CD4-positive, alpha-beta T cell treated with Interleukin-4 for 4 hours (primary cell): ENCODE data around the gene WDR93.

Experiments used
- DNase-seq: peaks from one replicate; pipeline ENCODE4 v3.0.0-alpha.2; 2020

WDR93 gene

GRCh38 chr15:89749951-89750559 lies 59.4 kb downstream of the WDR93 start:
- no peak for DNase-seq

DNA sequence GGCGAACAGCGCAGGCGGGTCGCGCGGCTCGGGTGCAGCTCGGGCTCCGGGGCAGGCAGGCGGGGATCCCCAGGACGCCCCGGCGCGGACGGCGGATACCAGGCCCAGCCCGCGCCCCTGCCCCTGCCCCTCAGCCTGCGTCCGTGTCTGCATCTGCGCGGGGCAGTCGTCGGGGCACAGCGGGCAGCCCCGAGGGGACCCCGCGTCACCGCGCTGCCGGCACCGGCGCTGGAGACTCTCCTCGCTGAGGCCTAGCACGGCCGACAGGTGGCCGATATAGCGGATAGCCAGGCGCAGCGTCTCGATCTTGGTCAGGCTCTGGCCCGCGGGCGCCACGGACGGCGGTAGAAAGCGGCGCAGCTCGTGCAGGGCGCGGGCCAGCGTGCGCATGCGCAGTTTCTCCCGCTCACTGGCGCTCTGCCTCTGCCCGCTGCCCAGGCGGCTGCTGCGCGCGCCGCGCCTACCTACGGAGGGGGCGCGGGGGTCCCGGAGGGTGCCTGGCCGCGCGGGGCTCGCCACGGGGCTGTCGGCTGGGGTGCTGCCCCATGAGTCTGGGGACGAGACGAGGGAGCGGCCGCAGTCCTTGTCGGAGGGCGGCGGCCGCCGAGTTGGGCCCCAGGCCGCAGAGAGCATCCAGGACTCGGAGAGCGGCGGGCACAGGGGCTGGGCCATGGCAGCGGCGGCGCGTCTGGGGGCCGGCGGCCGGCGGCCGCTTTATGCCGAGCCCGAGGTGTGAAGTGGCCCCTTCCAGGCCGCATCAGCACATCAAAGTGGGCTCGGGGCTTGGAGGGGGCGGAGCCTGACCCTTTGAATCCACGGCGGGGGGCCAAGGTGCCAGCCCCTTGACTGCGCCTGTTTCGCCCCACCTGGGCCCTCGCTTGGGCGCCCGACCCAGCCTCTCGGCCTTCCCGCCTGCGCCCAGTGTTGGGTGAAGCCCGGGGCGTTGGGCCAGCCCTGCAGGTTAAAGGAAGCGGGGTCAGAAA lies 60.2 kb downstream of the WDR93 start, which contains the start of gene MESP1:
Gene MESP1 (minus strand): TSS at position 690 of the 983 bp plus-strand sequence. CDS start 18 bp downstream, at position 672.
- peak; percentile 85 for DNase-seq

- no peak for DNase-seq
Observed at GRCh38 chr15:89751748-89752147, 61.1 kb downstream of the WDR93 start.

- DNase-seq, result no peak
Observed at GRCh38 chr15:89753855-89754254, 63.2 kb downstream of the WDR93 start.

DNA sequence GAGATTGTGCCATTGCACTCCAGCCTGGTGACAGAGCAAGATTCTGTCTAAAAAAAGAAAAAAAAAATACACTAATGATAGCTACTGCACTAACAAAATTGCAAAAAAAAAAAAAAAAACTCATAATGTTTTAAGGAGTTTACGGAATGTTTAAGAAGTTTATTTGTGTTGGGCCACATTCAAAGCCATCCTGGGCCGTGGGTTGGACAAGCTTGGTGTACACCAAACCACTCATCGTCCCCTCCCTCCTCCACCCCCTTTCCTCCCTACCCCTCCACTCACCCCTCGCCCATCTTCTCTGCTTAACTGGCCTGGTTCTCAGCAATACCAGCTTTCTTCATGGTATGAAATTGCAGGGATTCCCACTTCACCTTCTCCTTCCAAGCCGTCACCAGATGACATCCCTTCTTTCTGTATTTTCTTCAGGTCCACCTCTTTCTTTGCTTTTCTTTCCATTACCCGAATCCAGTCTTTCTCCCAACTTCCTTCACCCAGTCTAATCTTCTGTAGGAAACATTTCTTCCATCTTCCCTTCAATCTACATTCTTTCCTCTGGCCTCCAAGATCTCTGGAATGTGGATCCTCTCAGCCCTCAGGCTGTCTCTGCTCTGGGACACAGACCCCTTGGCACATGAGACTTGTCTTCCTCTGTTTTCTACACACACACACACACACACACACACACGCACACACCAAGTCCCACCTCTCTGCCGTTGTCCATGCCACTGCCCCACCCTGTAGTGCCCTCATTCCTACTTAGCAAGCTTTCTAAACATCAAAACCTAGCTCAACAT lies 63.9 kb downstream of the WDR93 start:
- no peak for DNase-seq

DNA sequence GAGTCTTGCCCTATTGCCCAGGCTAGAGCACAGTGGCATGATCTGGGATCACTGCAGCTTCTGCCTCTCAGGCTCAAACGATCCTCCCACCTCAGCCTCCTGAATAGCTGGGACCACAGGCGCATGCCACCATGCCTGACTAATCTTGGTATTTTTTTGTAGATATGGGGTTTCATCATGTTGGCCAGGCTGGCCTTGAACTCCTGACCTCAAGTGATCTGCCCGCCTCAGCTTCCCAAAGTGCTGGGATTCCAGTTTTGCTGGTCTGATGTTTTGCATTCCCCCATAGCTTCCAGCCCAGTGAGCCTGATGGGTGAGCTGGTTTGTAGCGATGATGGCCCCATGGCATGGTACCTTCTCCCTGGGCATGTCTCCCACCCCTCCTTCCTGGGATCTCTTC lies 65.1 kb downstream of the WDR93 start:
- DNase-seq, result no peak

DNA sequence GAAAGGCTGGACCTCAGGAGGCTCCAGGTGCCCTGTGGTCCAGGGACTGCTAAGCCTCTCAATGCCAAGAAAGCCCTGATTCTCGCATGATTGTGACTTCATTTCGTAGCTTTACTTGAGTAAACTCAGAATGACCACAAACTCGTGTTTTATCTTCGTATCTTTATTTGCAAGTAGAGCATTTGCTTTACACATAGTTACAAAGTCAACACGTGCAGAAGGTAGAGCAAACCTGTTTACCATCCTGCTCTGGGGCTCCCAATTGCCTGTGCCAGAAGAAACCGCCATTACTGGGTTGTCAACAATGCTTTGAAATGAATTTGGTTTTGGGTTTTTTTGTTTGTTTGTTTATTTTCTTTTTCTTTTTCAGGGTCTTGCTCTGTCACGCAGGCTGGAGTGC lies 66.3 kb downstream of the WDR93 start:
- DNase-seq, result no peak

- no peak for DNase-seq
Observed at GRCh38 chr15:89758283-89758682, 67.7 kb downstream of the WDR93 start.

DNA sequence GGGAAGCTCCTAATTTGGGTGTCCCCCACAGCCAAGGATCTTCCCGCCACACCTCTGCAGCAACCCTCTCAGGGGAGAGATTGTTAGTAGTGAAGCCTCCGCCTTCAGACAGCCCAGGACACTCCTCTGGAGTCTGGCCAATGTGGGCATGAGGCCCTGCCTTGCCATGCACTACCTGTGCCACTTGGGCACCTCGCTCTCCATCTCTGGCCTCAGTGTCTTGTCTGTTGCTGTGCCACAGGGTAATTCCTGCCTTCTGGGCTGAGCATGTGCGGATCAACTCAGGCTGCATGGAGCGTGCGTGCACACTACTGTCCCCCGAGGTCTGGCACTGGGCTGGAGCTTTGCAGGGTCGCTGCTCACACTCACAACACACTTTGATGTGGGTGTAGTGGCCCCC lies 68.4 kb downstream of the WDR93 start:
- DNase-seq, result no peak

- no peak for DNase-seq
Observed at GRCh38 chr15:89759835-89760234, 69.2 kb downstream of the WDR93 start.

- peak; percentile 44 for DNase-seq
Observed at GRCh38 chr15:89760303-89761008, 69.8 kb downstream of the WDR93 start.

DNA sequence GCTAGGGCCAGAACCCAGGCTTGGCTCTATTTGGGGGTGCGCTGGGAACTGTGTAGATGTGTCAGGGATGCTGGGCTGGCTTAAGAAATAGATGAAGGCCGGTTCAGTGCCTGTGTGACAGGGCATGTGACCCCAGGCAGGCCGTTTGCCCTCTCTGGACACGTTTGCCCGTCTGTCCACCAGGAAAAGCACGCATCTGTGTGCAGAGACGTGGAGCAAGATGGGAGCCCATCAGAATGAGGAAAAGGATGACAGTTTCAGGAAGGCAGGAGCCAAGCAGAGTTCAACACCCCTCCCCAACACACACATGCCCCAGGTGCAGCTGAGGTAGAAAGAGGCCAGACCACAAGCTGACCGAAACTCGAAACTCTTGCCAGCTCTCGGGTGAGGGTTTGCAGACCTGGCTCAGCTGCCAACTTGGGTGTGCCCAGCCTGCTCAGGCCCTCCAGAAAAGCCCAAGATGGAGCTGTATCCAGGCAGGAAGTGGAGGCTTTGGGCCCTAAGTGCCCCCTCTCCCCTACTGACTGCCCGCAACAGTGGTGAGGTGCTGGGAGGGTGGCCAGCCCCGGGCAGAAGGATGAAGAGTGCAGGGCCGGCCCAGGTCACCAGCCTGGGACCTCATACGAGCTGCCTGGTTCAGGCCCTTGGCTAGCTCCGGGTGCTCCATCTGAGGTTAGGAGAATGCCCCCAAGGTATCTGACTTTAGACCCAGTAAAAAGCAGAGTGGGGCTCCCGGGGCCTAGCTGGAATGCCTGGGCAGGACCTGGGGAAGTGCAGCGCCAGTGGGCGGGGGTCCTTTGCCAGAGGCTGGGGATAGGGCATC lies 70.6 kb downstream of the WDR93 start:
- DNase-seq, result no peak

GRCh38 chr15:89761929-89762328 lies 71.3 kb downstream of the WDR93 start:
- DNase-seq, result no peak

- no peak for DNase-seq
Observed at GRCh38 chr15:89765694-89766093, 75.1 kb downstream of the WDR93 start.

DNA sequence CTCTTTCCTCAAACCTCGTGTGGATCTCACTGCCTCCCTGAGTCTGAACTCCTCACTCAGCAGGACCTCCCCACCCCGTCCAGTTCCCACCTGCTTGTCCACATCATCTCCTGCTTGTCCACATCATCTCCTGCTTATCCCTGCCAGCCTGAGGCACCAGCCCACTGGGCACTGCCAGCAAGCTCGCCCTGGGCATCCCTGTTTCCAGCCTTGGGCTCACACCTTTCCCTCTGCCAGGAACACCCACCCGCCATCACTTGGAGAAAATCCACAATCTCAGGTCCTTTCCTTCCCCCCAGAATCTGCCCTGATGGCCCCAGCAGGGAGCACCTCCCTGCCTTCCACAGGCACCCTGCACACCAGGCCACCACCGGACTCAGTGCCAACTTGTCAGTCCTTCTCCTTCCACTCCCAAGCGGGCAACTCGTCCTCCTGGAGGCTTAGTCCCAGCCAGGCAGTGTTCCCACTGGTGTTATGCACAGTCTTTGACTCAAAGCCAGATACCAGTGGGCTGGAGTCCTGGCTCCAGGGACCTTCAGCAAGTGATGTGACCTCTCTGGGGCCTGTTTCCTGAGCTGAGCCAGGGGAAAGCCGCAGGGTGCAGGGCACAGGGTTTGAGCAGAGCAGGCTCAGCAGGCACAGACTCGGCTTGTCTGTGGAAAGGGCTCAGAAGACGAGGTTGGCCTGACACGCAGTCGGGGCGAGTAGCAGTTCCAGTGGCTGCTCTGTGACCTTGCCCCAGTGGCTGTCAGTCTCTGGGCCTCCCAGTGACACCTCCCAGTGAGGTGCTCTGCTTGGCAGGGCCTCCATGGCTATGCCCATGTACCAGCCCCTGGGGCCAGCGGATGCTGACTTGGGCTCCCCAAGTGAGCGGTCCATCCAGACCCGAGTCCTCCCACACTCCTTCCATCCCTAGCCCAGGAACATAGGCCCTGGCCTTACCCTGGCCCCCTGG lies 76.0 kb downstream of the WDR93 start:
- no peak for DNase-seq

DNA sequence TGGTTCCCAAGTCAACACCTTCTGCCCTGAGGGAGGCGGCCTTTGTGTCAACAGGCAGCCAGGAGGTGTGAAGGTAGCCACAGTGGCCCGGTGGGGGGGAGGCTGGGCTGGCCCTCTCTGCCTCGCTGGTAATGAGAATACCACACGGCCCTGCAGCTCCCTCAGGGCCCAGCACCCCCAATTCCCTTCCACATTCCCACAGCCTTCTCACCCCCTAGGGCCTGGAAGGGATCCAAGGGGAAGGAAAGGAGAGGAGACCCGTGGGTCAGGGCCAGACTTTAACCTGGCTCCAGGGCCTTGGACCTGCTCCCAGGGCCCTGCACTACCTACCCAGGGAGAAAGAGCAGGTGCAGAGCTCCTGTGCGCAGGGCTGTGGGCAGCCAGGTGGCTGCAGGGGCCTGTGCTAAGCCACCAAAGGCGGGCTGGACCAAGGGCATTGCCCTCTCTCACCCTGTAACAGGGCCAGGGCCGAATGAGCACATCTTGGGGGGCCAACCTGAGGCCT lies 76.9 kb downstream of the WDR93 start:
- DNase-seq, result no peak

DNA sequence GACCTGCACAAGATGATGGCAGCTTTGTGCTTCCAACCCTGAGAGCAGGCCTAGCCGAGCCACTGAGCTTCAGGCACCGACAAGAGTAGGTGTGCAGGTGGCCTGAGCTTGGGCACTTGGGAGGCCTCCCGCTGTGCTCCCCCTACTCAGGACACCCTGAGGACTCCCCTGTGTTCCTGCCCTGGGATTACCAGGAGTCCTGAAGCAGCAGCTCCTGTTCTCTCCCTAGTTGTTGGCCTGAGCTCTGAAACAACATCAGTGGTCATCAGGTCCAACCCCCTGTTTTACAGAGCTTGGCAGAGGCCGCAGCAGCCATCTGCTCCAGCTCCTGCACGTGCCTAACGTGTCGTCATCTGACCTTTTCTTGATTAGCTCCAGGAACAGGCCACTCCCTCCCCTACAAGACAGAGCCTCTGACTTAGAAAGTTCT lies 77.5 kb downstream of the WDR93 start:
- DNase-seq, result no peak

DNA sequence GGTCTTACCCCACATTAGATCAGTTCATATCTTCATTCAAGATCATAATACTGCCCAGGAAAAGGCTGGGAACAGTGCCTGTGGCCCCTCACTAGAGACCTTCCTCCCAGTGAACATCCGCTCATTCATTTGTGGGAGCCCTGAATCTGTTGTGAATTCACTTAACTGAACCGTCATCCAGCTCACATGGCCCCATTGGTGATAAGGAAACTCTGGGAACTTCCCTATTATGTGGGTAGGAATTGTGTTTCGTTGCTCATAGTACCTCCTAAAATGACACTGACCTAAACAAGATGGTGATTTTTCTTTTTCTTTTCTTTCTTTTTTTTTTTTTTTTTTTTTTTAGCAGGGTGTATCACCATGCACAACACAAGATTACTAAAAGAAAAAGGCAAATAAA lies 78.8 kb downstream of the WDR93 start:
- DNase-seq, result no peak

DNA sequence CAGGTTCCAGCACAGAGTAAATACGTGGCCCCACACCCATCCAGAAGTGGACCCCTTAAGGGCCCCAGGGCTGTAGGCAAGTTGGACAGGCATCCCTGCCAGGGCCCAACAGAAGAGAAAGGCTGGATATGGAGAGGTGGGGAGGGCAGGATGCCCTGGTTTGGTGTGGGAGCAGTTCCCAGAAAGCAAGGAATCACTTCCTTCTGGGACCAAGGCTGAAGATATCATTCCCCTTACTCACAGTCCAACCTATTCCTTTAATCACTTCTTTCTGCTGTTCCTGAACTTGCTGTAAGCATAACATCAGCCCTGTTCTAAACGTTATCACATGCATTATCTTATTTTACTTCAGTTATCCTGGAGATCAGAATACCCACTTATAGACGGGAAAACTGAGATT lies 79.4 kb downstream of the WDR93 start:
- DNase-seq, result no peak

DNA sequence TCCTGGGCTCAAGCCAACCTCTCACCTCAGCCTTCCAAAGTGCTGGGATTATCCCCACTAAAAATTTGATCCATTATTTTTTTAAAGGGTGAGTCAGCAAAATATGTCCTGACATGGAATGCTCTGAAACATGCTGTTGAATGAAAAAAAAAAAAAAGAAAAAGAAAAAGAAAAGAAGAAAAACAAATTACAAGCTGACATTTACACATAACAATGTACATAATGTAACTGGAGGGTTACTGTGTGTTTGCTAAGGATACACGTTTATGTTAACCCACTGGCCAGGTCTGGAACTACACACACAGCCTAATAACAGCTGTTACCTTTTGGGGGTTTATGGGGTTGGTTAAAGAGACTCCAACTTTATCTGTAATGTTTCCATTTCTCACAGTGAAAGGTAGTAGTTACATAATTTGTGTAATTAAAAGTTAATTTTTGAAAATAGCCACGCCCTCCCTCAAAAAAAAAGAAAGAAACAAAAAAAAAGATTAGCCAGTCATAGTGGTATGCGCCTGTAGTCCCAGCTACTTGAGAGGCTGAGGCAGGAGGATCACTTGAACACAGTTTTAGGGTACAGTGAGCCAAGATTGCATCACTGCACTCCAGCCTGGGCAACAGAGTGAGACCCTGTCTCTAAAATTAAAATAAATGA lies 82.4 kb downstream of the WDR93 start:
- DNase-seq, result no peak
